OCI-M2 (cell line): ENCODE measurements around the gene GREB1L.

Experiments
- DNase-seq: peaks from one replicate; lab custom pipeline; 2025; ENCODE audit not compliant: unreplicated experiment; lab: John Stamatoyannopoulos, UW

GREB1L gene

GRCh38 chr18:21444465-21445212, 202.6 kb downstream of the GREB1L start:
- DNase-seq: no peak

GRCh38 chr18:21448299-21448698, 206.3 kb downstream of the GREB1L start:
- no peak for DNase-seq

- no peak for DNase-seq
Observed at GRCh38 chr18:21449367-21450290, 207.6 kb downstream of the GREB1L start.

DNA sequence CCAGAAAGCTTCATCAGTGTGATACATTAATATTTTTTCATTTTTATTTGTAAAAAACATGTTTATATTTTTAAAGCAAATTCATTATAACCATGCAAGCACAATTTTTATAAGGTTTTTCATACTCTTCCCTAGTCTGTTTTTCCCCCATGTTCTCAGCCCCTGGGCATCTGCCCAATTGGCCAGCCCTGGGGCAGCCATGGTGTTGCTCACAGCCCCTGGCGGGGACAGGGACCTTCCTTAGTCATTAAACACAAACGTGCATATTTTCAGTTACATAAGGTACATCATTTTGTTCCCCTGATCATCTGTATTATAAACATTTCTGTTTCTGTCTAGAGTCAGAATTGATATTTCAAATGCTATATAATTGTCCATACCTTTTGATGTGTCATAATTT, 208.5 kb downstream of the GREB1L start:
- no peak for DNase-seq

DNA sequence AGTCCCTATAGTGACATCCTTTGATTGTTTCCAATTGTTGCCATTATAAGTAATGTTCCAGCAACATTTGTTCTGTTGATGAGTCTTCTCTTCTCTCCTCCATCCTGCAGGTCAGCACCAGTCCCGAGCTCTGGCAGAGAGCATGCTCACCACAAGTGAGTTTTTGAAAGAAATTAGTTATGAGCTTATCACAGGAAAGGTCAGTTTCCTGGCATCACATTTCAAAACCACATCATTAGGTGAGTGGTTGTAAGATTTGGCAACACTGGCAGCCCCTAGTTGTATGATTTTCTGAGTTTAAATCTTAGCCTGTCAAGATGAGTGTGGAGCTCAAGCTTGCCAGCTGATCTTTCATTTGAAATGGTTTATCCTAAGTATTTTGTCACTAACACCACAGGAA, 208.9 kb downstream of the GREB1L start:
- DNase-seq: no peak

DNA sequence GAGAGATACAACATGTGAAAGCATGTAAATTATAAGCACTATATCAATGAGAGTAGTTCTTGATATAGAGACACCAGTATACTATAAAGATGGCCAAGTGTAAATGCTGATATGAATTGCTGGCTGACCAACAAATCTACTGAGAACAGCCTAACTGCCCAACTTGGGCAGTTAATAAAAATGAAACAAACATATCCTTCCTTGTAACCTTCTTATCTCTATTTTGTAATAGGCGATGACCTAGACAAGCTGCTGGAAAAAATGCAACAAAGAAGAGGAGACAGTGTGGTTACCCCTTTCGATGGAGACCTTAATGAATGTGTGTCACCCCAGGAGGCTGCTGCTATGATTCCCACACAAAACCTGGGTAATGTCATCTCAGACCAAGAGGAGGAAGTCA, 209.8 kb downstream of the GREB1L start:
- DNase-seq: no peak

DNA sequence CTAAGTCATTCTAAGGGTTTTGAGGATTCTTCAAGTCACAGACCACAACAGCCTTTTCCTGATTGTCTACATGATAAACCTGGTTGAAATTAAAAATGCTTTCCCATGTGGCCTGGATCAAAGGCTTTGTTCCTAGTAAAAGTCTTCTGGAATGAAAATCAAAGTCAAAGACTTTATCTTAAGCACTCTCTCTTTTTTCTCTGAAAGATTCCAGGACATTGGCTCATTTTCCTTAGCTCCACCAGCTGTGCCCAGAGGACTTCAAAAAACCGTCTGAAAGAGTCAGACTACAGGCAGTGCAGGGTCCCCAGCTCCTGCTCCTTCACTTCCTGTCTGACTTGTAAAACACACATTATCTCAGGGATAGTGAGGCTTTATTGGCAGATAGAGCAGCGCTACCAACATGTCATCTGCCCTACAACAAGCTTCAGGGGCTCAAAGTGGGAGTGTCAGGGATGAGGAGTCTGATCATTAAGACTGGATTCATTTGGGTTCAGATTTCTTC, 210.3 kb downstream of the GREB1L start:
- no peak for DNase-seq

DNA sequence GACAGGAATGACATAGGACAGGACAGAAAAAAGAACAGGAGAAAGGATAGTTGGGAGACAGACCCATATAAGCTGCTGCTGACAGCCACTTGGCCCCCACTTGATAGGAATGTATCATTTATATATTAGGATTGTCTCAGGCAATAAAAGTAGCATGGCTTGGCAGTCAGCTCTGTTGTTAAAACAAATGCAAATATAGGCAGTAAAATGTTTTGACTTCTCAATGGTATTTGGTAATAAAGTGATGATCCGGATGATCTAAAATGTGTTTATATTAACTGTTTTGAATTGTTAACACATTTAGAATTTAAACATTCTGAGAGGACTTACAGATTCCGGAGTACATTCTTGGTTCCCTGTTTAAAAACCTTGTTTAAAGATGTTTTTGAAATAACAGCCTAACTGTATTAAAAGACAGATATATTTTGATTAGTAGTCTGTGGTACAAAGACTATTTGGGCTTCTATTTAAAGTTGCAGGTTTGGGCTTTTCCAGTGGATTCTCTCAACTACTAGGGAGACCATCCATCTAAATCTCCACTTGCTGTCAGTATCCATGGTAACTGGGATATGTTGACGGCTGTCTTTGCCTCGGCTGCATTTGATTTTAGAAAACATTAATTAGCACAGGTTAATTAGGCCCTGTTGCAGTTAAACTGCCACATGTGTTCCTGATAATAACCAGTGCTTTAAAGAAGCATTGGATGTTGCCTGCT, 210.9 kb downstream of the GREB1L start:
- DNase-seq: no peak

- DNase-seq: no peak
Observed at GRCh38 chr18:21453511-21453901, 211.5 kb downstream of the GREB1L start.

DNA sequence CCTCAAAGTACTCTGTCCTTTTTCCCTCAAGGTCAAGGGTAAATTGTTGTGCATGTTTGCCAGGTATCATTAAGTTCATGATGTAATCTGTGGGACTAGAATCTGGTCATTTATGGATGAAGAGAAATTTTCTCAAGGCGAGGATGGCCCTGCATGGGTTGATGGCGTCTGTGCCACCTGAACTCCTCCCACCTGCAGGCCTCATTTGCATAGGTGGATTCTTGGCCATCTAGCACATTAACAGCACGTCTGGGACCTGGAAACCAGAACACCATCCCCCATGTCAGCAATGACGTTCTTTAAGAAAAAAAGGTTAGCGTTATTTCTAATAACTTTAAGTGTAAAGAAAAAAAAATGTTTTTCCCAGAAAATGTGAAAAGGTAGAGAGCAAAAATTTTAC, 212.7 kb downstream of the GREB1L start:
- no peak for DNase-seq

- no peak for DNase-seq
Observed at GRCh38 chr18:21456428-21457178, 214.6 kb downstream of the GREB1L start.

DNA sequence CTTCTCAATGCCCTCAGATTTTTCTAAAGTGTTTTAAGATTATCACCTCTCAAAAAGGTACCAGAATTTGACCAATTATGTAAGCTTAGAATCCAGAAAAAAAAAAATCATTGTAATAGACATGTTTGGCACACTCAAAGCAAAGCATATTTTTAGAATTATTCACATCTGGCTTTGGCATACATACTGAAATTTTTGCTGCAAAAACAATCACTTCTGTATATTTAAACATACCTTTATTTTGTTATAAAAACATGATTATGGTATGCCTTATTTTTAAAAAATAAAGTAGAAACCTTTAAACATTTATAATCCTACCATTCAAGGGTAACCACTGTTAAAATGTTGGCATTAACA, 215.1 kb downstream of the GREB1L start:
- DNase-seq: no peak

DNA sequence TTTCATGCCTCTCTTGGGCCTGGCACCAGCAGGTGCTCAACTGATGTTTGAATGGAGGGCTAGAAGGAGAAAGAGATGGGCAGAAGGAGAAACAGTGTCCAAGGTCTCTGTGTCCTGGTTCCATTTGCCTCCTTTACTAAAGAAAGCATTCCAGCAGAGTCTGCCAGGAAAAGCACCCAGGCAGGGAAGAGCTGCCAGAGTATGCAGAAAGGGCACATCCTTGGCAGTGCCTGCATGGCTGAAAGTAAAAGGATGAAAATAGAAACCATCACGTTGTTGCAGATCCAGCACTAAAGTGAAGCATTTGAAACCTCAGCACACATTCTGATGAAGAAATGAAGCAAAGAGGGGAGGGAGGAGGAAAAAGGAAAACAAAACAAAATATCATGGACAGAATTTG, 216.3 kb downstream of the GREB1L start:
- no peak for DNase-seq

GRCh38 chr18:21458788-21459187, 216.8 kb downstream of the GREB1L start:
- no peak for DNase-seq

DNA sequence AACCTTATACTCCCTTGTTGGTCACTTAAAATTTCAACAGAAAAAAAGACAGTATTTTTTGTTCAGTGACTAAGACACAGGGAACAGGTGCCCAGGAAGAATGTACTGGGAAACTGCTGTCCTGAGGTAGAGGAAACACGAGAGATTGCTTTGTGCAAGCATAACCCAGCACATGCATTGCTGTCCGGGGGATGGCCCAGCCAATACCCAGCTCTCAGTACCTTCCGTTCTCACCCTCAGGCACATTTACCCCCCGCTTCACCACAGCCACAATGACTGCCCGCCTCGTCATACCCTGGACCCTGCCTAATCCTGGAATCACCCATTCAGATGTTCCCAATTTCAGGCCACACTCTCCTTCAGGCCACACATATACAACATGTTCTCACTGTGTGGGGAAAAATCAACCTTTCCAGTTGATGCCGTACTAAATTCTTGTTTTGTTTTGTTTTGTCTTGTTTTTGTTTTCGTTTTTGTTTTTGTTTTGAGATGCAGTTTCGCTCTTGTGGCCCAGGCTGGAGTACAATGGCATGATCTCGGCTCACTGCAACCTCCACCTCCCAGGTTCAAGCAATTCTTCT, 217.8 kb downstream of the GREB1L start:
- no peak for DNase-seq

DNA sequence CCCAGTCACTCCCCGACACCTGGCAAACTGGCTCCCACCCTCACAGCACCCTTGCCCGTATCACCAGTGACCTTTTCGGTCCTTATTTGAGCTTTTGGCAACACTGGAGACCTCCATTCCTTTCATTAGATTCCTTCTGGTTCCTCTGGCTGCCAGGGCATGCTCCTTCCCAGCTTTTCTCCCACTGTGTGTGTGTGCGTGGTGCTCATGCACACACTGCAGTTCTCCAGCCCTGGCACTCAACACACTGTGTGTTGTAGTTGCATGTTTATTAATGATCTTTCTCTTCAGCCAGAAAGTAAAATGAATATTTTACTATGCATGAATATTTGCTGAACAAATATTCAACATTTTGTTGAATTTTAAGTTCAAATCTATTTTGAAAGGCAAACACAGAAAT, 219.4 kb downstream of the GREB1L start:
- DNase-seq: no peak

- DNase-seq: no peak
Observed at GRCh38 chr18:21463718-21464117, 221.7 kb downstream of the GREB1L start.

- no peak for DNase-seq
Observed at GRCh38 chr18:21468514-21469164, 226.6 kb downstream of the GREB1L start.

GRCh38 chr18:21472741-21473140, 230.7 kb downstream of the GREB1L start:
- no peak for DNase-seq

DNA sequence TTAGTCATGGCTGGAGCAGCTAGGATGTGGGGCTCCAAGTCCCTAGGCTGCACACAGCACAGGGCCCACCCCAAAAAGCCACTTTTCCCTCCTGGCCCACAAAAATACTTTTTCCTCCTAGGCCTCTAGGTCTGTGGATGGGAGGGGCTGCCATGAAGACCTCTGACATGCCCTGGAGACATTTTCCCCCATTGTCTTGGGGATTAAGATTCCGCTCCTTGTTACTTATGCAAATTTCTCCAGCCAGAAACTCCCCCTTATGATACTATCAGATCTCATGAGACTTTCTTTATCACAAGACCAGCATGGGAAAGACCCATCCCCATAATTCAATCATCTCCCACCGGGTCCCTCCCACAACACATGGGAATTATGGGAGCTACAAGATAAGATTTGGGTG, 232.6 kb downstream of the GREB1L start:
- no peak for DNase-seq
